HCT116 (cell line): Measurements from ENCODE around the gene PTGES2.

Experiments used
- EGR1 ChIP-seq: IDR thresholded peaks from 2 replicates; pipeline ENCODE4 v1.6.1; 2012; ENCODE audit warnings: low read depth
- EZH2 ChIP-seq: fragments of 200-600 bp; sonication (generic); IDR thresholded peaks from 2 replicates; pipeline ENCODE4 v1.6.1; 2017; ENCODE audit warnings: antibody characterized with exemption, mixed run types
- EZH2phosphoT487 ChIP-seq: fragments of 200-600 bp; IDR thresholded peaks from 2 replicates; pipeline ENCODE4 v1.6.1; 2018; ENCODE audit warnings: antibody characterized with exemption, borderline replicate concordance
- POLR2A ChIP-seq: IDR thresholded peaks from 2 replicates; pipeline ENCODE4 v1.7.0; 2011; ENCODE audit warnings: borderline replicate concordance; ENCODE audit not compliant: insufficient read depth, insufficient read length; ENCODE audit errors: extremely low read depth
- YY1 ChIP-seq: IDR thresholded peaks from 2 replicates; pipeline ENCODE4 v1.6.1; 2011; ENCODE audit warnings: low read length, low read depth, moderate library complexity, mild to moderate bottlenecking; ENCODE audit not compliant: insufficient replicate concordance; ENCODE audit errors: extremely low read depth
- ZNF274 ChIP-seq: fragments of 200-500 bp; sonication (Bioruptor generic); IDR thresholded peaks from 2 replicates; pipeline ENCODE4 v1.6.1; 2014; ENCODE audit warnings: mild to moderate bottlenecking, low read depth, low read length, inconsistent platforms
- TF ChIP-seq, protein P1 (sequence below), 3 experiments: fragments of 200-600 bp in 1 of 3; sonication (generic) in 1 of 3; IDR thresholded peaks in 2 of 3; conservative IDR thresholded peaks in 1 of 3; 2 replicates each; pipeline ENCODE4 v1.5.1; 2012 to 2017; ENCODE audit warnings: low read depth in 2 of 3, low read length in 2 of 3, antibody characterized with exemption in 1 of 3, borderline replicate concordance in 1 of 3, control low read depth in 1 of 3, mild to moderate bottlenecking in 1 of 3, mixed read lengths in 1 of 3, mixed run types in 1 of 3, moderate library complexity in 1 of 3; ENCODE audit not compliant: insufficient read depth in 1 of 3
- TF ChIP-seq, protein P2 (sequence below): IDR thresholded peaks from 2 replicates; pipeline ENCODE4 v1.6.1; 2011; ENCODE audit warnings: mild to moderate bottlenecking, low read length, moderate library complexity; ENCODE audit not compliant: insufficient replicate concordance; ENCODE audit errors: extremely low read depth

GRCh38 chr9:128152133-128153059 is 24.9 kb upstream of the PTGES2 start:
- TF ChIP-seq EZH2 (no peak), EZH2phosphoT487 (no peak), YY1 (no peak), EGR1 (no peak), ZNF274 (no peak), POLR2A (no peak)
- TF ChIP-seq, protein P1, sequence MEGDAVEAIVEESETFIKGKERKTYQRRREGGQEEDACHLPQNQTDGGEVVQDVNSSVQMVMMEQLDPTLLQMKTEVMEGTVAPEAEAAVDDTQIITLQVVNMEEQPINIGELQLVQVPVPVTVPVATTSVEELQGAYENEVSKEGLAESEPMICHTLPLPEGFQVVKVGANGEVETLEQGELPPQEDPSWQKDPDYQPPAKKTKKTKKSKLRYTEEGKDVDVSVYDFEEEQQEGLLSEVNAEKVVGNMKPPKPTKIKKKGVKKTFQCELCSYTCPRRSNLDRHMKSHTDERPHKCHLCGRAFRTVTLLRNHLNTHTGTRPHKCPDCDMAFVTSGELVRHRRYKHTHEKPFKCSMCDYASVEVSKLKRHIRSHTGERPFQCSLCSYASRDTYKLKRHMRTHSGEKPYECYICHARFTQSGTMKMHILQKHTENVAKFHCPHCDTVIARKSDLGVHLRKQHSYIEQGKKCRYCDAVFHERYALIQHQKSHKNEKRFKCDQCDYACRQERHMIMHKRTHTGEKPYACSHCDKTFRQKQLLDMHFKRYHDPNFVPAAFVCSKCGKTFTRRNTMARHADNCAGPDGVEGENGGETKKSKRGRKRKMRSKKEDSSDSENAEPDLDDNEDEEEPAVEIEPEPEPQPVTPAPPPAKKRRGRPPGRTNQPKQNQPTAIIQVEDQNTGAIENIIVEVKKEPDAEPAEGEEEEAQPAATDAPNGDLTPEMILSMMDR (IDR thresholded peaks at IDR 0.05 in 2 of 3, conservative IDR thresholded peaks at IDR 0.05 in 1 of 3; ENCODE audit: borderline replicate concordance in 1 of 3, insufficient read depth in 1 of 3, low read depth in 2 of 3, low read length in 2 of 3) = no peak
- TF ChIP-seq, protein P2, sequence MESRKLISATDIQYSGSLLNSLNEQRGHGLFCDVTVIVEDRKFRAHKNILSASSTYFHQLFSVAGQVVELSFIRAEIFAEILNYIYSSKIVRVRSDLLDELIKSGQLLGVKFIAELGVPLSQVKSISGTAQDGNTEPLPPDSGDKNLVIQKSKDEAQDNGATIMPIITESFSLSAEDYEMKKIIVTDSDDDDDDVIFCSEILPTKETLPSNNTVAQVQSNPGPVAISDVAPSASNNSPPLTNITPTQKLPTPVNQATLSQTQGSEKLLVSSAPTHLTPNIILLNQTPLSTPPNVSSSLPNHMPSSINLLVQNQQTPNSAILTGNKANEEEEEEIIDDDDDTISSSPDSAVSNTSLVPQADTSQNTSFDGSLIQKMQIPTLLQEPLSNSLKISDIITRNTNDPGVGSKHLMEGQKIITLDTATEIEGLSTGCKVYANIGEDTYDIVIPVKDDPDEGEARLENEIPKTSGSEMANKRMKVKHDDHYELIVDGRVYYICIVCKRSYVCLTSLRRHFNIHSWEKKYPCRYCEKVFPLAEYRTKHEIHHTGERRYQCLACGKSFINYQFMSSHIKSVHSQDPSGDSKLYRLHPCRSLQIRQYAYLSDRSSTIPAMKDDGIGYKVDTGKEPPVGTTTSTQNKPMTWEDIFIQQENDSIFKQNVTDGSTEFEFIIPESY = no peak
